HG02642 (cell line): ENCODE data around the gene CPNE7.

Source experiments
- ATAC-seq: cut with Tn5 transposase; IDR thresholded peaks from one replicate; pipeline ENCODE4 v1.9.1; 2021; ENCODE audit warnings: mild to moderate bottlenecking; ENCODE audit not compliant: unreplicated experiment, poor library complexity

CPNE7 gene

DNA sequence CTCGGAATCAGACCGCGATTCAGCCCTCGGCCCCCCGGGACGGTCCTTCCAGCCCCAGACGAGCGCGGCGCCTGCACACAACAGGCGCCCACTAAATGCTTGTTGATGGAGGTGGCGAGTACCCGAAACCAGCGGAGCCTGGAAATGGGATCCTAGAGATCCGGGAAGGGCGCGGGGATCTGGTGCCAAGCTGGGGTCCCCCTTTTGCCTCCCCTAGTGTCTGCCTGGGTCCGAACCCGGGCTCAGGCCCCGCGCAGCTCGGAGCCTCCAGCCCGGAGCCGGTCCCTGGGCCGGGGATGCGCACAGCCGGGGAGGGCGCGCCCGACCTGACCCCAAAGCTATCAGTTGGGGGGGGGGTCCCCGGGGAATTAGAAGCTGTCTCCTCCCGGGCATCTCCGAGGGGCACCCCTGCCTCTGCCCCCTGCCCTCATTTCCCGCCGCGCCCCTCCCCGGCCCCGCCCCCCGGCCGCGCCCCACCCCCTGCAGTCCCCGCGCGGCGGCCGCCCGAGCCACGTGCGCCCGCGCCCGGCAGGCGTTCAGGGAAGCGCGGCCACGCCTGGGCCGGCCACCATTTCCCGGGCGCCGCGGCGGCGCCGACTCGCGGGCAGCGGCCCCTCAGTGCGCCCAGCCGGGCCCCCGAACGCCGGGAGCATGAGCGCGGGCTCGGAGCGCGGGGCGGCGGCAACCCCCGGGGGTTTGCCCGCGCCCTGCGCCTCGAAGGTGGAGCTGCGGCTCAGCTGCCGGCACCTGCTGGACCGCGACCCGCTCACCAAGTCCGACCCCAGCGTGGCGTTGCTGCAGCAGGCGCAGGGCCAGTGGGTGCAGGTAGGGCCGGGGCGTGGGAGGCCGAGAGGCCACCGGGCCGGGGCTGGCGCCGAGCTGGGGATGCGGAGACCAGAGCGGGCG, at the start of gene CPNE7:
CPNE7 (plus strand) TSS at position 512 of the 906 bp plus-strand sequence; CDS start at position 652, 140 bp downstream.
- no peak for ATAC-seq

DNA sequence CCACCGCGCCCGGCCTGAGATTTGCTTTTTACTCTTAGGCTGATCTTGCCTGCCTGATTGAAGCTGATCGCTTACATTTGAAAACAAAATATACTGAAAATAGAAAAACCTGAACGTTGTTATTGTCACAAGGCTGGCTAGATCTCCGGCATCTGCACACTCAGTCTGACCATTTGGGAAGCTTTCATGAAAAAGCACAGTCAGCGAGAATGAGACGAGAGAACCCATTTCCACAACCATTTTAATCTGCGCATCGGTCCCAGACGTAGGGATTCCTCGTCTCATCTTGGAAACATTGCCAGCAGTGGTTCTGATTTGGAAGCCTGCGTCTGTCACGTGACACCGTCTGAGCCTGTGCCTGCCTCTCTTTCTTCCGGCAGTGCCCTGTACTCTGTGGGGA, 46.5 kb upstream of the CPNE7 start:
- no peak for ATAC-seq

DNA sequence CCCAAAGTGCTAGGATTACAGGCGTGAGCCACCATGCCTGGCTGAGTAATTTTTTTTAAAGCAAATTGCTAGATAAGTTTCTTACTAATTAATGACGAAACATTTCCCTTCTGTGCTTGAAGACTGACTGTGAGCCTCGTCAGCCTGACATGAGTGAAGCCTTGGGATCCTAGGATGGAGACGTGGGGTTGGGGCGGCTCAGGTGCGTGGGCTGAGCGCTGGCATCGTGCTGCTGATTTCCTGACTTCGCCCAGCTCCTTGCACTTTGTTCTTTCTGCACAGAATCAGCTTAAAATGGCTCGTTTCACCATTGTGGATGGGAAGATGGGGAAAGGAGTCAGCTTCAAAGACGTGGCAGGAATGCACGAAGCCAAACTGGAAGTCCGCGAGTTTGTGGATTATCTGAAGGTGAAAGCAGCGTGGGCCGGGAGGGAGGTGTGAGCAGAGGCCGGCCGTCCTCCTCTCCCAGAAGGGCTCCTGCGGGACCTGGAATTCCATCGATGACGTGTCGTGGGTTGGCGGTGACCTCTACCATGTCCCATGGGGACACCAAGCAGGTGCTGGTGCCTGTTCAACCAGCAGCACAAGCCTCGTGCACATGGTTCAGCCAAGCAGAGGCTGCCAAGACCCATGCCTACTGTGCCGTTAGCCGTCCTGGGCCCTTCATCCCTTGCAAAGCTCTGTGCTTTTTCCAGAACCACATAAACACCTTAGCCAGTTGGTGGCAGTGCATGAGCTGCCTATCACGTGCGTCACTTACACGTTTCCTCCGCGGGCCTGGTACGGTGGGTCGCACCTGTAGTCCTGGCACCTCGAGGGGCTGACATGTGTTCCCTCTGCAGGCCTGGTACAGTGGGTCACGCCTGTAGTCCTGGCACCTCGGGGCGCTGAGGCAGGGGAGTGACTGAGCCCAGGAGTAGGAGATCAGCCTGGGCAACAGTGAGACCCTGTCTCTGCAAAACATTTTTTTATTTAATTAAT, 44.9 kb upstream of the CPNE7 start:
- ATAC-seq, result no peak

- ATAC-seq, result no peak
Measured at GRCh38 chr16:89531821-89532526, 43.6 kb upstream of the CPNE7 start.

DNA sequence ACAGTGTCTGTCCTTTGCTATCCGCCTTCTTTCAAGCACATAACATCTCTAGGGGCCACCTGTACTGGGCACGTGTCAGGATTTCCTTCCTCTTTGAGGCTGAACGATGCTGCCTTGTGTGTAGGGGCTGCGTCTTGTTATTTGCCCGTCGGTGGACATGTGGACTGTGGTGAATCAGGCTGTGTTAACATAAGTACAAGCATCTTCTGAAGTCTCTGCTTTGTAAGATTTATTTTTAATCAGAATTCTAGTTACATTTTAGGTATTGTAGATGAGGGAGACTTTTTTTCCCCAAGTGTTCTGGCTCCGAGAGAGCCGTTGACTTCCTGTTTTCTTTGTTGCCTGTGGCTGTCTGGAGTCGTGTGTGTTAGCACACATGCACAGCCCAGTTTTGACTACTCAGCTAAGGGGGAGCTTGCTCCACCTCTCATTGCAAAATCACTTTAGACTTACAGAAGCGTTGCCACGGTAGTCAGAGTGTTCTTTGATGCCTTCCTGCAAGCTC, 41.3 kb upstream of the CPNE7 start:
- no peak for ATAC-seq

GRCh38 chr16:89536371-89536770, 39.2 kb upstream of the CPNE7 start:
- ATAC-seq, result no peak

DNA sequence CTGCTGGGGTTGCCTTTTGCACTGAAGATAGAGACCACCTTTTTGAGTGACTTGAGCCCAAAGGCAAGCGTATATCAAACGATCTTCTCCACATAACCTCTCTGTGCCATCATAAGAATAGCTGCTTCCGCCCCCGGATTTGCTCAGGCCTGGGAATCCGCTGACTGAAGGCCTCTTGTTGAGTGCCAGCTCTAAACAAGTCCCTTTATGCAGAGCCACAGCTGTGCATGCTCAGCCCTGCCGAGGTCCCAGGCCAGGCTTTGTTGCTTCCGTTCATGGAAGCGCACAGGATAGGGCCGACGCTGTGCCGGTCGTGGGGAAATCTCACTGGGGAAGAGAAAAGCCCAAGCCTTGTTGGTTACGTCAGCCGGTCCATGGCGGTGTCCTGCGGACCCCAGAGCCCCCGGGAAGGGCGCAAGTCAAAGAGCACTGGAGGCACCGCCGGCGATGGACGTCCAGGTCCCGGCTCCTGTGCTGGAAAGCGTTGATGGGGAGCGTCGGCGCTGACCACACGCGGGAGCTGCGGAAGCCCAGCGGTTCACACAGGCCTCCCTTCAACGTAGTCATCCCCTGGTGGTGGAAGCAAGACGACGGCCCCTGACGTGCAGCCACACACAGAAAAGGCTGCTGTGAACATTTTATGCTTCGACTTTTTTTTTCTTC, 38.5 kb upstream of the CPNE7 start:
- ATAC-seq, result no peak

DNA sequence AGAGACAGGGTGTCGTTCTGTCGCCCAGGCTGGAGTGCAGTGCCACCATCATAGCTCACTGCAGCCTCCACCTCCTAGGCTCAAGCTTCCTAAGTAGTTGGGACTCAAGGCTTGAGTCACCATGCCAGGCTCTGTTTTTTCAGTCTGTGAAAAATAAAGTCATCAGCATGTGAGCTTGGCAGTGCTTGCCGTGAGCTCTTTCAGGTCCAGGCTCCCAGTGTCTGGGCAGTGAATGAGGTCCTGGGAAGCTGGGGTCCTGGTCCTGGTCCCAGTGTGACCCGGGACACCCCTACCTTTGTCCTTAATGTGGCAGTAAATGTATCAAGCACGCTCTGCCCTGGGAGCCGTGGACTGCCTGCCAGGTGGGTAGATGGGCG, 38.0 kb upstream of the CPNE7 start:
- ATAC-seq, result no peak

GRCh38 chr16:89538286-89538685, 37.3 kb upstream of the CPNE7 start:
- ATAC-seq, result no peak

DNA sequence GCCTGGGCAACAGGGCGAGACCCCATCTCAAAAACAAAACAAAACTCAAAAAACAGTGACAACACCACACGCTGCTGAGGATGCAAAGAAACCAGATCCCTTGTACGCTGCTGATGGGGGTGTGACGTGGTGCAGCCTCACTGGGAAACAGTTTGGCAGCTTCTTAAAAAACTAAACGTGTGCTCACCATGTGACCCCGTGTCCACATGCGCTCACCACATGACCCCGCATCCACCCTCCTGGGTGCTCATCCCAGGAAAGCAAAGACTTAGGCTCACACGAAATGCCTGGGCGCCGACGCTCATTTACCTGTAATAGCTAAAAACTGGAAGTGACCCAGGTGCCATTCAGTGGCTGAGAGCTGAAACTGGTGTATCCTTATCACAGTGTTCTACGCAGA, 35.0 kb upstream of the CPNE7 start:
- ATAC-seq, result no peak

DNA sequence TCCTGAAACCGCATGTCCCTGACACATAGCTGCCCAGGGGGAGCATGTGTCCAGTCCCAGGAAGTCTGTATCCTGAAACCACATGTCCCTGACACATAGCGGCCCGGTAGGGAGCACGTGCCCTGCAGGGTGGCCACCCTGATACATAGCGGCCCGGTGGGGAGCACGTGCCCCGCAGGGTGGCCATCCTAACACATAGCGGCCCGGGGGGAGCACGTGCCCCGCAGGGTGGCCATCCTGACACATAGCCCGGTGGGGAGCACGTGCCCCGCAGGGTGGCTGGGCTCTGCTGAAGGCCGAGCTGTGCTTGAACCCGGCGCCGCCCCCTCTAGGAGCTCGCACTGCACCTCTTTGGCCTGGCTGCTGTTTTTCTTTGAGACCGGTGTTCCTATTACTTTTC, 33.8 kb upstream of the CPNE7 start:
- ATAC-seq, result no peak

DNA sequence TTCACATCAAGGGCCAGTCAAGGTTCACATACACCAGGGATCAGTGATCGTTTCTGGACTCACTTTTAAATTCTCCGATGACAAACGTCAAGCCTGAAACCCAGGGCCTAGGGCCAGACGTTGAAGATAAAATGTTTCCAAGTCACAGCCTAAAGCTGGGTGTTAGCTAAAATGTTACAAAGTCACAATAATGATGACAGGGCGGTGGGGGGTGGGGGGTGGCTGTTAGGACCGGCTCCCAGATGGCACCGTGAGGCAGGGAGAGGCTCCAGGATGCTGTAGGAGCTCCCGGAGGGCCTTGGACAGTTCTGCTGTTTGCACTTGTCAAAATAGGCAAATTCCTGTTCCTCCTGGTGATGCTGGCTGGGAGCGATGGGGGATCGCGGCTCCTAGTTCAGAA, 31.4 kb upstream of the CPNE7 start:
- ATAC-seq, result no peak

- no peak for ATAC-seq
Measured at GRCh38 chr16:89544713-89545043, 30.9 kb upstream of the CPNE7 start.

GRCh38 chr16:89545044-89545830, 30.3 kb upstream of the CPNE7 start:
- no peak for ATAC-seq

DNA sequence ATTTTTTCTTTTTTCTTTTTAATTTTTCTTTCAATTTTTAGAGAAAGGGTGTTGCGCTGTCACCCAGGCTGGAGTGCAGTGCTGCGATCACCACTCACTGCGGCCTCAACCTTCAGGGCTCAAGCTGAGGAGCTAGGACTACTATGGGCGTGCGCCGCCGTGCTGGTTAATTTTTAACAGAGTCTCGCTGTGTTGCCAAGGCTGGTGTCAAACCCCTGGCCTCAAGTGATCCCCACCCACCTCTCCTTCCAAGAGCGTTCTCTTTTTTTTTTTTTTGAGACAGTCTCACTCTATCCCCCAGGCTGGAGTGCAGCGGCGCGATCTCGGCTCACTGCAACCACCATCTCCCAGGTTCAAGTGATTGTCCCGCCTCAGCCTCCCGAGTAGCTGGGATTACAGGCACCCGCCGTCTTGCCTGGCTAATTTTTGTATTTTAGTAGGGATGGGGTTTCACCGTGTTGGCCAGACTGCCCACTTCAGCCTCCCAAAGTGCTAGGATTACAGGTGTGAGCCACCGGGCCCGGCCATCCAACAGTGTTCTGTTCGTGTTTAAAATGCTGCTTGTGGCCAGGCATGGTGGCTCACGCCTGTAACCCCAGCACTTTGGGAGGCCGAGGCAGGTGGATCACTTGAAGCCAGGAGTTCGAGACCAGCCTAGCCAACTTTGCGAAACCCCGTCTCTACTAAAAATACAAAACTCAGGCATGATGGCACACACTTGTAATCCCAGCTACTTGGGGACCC, 29.6 kb upstream of the CPNE7 start:
- no peak for ATAC-seq

GRCh38 chr16:89546781-89547180, 28.8 kb upstream of the CPNE7 start:
- ATAC-seq, result no peak

DNA sequence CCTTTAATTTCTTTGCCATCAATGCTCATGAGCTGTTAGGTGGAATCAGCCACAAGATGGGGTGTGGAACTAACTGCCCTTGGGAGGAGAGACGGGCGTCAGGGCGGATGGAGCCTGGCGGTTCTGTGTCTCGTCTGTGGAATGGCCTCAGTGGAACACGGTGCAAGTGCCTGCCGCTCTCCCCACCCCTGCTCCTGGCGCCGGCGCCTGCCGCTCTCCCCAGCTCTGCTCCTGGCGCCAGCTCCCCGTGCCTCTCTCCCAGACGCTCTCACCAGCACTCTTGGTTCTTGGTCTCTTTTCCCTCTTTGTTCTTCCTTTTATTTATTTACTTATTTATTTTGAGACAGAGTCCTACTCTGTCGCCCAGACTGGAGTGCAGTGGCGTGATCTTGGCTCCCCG, 28.3 kb upstream of the CPNE7 start:
- no peak for ATAC-seq

GRCh38 chr16:89547860-89548259, 27.7 kb upstream of the CPNE7 start:
- no peak for ATAC-seq
